ENCODE measurements around the gene PITPNC1. TPM values are rescaled to one million over a fixed set of nuclear protein-coding genes. Genes with fewer than 3 reads are reported as not detected.
A peak's percentile ranks its signal among the peaks of the same experiment; 100 is the strongest.

The PITPNC1 gene
- total and polyA plus RNA-seq, 4 donors = 8.0 to 21.1 (median 15.2) TPM

DNA sequence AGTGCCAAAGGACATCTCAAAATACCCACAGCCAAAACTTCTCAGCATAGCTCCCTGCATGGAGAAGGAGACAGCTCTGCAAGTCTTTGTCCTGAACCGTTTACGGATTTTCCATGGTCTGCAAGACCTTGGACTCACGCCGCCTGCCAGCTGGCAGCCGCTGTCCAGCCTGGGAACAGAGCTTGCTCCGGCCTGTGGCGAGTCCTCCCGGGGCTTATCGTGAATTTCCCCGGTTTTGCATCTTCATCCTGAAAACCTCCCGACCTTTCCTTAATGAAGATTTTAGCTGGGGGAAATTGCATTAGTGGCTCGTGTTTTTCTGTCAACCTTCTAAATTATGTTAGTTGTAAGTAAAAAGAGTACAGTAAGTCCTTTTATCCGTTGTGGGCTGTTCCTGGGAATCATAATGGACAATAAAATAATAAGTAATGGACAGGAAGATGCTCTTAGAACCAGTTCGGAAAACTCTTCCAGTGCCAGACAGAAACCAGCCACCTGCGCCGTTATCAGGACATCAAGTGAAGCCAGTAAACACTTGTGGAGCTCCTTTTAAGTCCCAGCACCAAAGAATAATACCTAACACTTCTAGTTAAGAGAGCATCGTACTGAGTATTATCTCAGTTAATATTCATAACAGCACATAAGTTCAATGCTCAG lies 228.3 kb downstream of the PITPNC1 start:
- TF ChIP-seq, protein P1, sequence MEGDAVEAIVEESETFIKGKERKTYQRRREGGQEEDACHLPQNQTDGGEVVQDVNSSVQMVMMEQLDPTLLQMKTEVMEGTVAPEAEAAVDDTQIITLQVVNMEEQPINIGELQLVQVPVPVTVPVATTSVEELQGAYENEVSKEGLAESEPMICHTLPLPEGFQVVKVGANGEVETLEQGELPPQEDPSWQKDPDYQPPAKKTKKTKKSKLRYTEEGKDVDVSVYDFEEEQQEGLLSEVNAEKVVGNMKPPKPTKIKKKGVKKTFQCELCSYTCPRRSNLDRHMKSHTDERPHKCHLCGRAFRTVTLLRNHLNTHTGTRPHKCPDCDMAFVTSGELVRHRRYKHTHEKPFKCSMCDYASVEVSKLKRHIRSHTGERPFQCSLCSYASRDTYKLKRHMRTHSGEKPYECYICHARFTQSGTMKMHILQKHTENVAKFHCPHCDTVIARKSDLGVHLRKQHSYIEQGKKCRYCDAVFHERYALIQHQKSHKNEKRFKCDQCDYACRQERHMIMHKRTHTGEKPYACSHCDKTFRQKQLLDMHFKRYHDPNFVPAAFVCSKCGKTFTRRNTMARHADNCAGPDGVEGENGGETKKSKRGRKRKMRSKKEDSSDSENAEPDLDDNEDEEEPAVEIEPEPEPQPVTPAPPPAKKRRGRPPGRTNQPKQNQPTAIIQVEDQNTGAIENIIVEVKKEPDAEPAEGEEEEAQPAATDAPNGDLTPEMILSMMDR (IDR thresholded peaks at IDR 0.05; ENCODE audit: control extremely low read depth, extremely low read depth) = no peak
- 73 to 85% methylated on average over 17 of the region's 17 CpGs for WGBS, 2 donors
- peaks cover 2 to 26% (median 7%) of the 10 kb centered on the region in 5 donors for H3K4me1 ChIP-seq (ENCODE audit: control insufficient read depth in 5 of 5, insufficient read depth in 5 of 5, low read length in 5 of 5)
- no peaks in the 10 kb centered on the region for H3K36me3 ChIP-seq (ENCODE audit: control insufficient read depth in 4 of 4, insufficient read depth in 4 of 4, low read length in 4 of 4)
- no peak overlapping the region for H3K27ac ChIP-seq (ENCODE audit: low read depth in 1 of 2, low read length in 1 of 2)
- H3K4me3 ChIP-seq = no peak overlapping the region
- peak; percentile 49 to 82 (median 74) for DNase-seq
- H3K9me3 ChIP-seq (ENCODE audit: control insufficient read depth in 4 of 4, insufficient read depth in 3 of 4, low read length in 3 of 4) = no peaks in the 10 kb centered on the region
- no peak overlapping the region for H3K9ac ChIP-seq (ENCODE audit: insufficient read depth in 1 of 2, low read length in 2 of 2)
- no peak for ATAC-seq (ENCODE audit: insufficient read depth, low FRiP score)
- H3K27me3 ChIP-seq (ENCODE audit: control insufficient read depth in 3 of 3, insufficient read depth in 3 of 3, low read length in 2 of 3) = no peaks in the 10 kb centered on the region

DNA sequence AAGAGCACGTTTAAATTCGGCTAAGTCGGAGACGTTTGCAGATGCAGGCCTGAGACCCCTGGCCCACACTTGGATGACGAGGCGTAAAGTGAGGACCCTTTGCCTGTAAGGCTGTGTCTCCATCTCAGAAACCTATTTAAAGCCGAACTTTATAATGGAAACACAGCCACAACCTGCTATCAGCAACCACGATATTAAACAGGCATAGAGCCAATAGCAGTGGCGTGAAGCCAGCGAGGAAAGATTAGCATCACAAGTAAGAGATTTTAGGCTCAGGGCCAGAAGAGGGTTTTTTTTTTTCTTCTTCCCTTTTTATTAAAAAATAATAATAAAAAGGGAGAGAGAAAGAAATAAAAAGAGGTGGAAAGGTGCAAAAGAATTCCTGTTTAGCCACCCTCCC lies 229.4 kb downstream of the PITPNC1 start:
- H3K9me3 ChIP-seq (ENCODE audit: control insufficient read depth in 4 of 4, insufficient read depth in 3 of 4, low read length in 3 of 4) = no peaks in the 10 kb centered on the region
- 30 to 49% methylated on average over 10 of the region's 10 CpGs for WGBS, 2 donors

GRCh38 chr17:67606896-67607604 lies 230.0 kb downstream of the PITPNC1 start:
- no peak for DNase-seq
- 73 to 82% methylated on average over 10 of the region's 10 CpGs for WGBS, 2 donors
- Histone ChIP-seq H3K27me3 (ENCODE audit: control insufficient read depth in 3 of 3, insufficient read depth in 3 of 3, low read length in 2 of 3) (no peaks in the 10 kb centered on the region), H3K27ac (ENCODE audit: low read depth in 1 of 2, low read length in 1 of 2) (no peak overlapping the region), H3K4me3 (no peak overlapping the region), H3K36me3 (ENCODE audit: control insufficient read depth in 4 of 4, insufficient read depth in 4 of 4, low read length in 4 of 4) (no peaks in the 10 kb centered on the region), H3K4me1 (ENCODE audit: control insufficient read depth in 5 of 5, insufficient read depth in 5 of 5, low read length in 5 of 5) (peaks cover 2 to 26% (median 7%) of the 10 kb centered on the region in 5 donors), H3K9ac (ENCODE audit: insufficient read depth in 1 of 2, low read length in 2 of 2) (no peak overlapping the region), H3K9me3 (ENCODE audit: control insufficient read depth in 4 of 4, insufficient read depth in 3 of 4, low read length in 3 of 4) (no peaks in the 10 kb centered on the region)
- TF ChIP-seq, protein P1 (IDR thresholded peaks at IDR 0.05; ENCODE audit: control extremely low read depth, extremely low read depth) = no peak
- no peak for ATAC-seq (ENCODE audit: insufficient read depth, low FRiP score)

More for the DNA sequence above, 229.4 kb downstream of the PITPNC1 start:
- Histone ChIP-seq H3K4me1 (ENCODE audit: control insufficient read depth in 5 of 5, insufficient read depth in 5 of 5, low read length in 5 of 5) (peaks cover 2 to 26% (median 7%) of the 10 kb centered on the region in 5 donors), H3K4me3 (no peak overlapping the region), H3K9ac (ENCODE audit: insufficient read depth in 1 of 2, low read length in 2 of 2) (no peak overlapping the region), H3K36me3 (ENCODE audit: control insufficient read depth in 4 of 4, insufficient read depth in 4 of 4, low read length in 4 of 4) (no peaks in the 10 kb centered on the region), H3K27me3 (ENCODE audit: control insufficient read depth in 3 of 3, insufficient read depth in 3 of 3, low read length in 2 of 3) (no peaks in the 10 kb centered on the region), H3K27ac (ENCODE audit: low read depth in 1 of 2, low read length in 1 of 2) (no peak overlapping the region)
- TF ChIP-seq, protein P1 (IDR thresholded peaks at IDR 0.05; ENCODE audit: control extremely low read depth, extremely low read depth) = no peak
- DNase-seq (peak; percentile 61 to 81 (median 71)), ATAC-seq (ENCODE audit: insufficient read depth, low FRiP score) (no peak)

All from lung (tissue), 12 donors.